K562 (cell line): ENCODE data around the gene CACNG5. TPM values are rescaled to one million over a fixed set of nuclear protein-coding genes. Genes with fewer than 3 reads are reported as not detected.

Experiments used
- ATAC-seq: fragments of 200-7000 bp; cut with Tn5 transposase; 3 replicates; pipeline ENCODE4 v1.9.1; 2020; ENCODE audit warnings: moderate library complexity
- BruUV-seq: library from RNA; stranded (reverse); fragments of 400-500 nt; replicated peaks from 2 replicates; lab custom pipeline; 2021; lab: Mats Ljungman, UMichigan
- CTCF ChIA-PET: fragments of 300-600 bp; formaldehyde crosslinking; extraction: SDS; loops from one replicate; lab custom pipeline; 2021; ENCODE audit warnings: low intra/inter-chr PET ratio; lab: Yijun Ruan, JAX
- POLR2A ChIA-PET: fragments of 300-600, 350-650 bp; sonication (Branson Sonifier 250); formaldehyde crosslinking; extraction: SDS; loops from one replicate; lab custom pipeline; 2021; ENCODE audit warnings: antibody characterized with exemption, inconsistent platforms; lab: Yijun Ruan, JAX
- DNase-seq, 4 experiments: peaks; one replicate each; pipeline versions ENCODE4 v3.0.0 to v3.0.0-alpha.2; 2011 to 2018; ENCODE audit warnings: low spot score in 3 of 4, mixed read lengths in 3 of 4; ENCODE audit errors: extremely low read depth in 1 of 4
- FAIRE-seq: peaks from 2 replicates; lab custom pipeline; 2011; peaks lifted over from hg19 to GRCh38; lab: Jason Lieb, UNC
- H2AFZ ChIP-seq: 2 replicates; pipeline ENCODE4 v1.6.0; 2011; ENCODE audit warnings: low read depth, low read length, control low read depth, inconsistent platforms
- H3K27ac ChIP-seq: fragments of 200-600 bp; 3 replicates; pipeline ENCODE4 v1.8.0; 2011; ENCODE audit warnings: low read depth, mild to moderate bottlenecking, control low read depth, inconsistent platforms, low read length, moderate library complexity, mixed read lengths; ENCODE audit errors: extremely low read depth
- H3K27me3 ChIP-seq, 2 experiments: fragments of 300-600 bp in 1 of 2; 2 replicates in 1 of 2; 3 replicates in 1 of 2; pipeline versions ENCODE4 v1.6.0 to v1.8.0; 2011; ENCODE audit warnings: inconsistent platforms in 2 of 2, low read length in 2 of 2, mild to moderate bottlenecking in 1 of 2, mixed read lengths in 1 of 2, moderate library complexity in 1 of 2; ENCODE audit not compliant: control insufficient read depth in 2 of 2, insufficient read depth in 2 of 2
- H3K36me3 ChIP-seq: fragments of 300-600 bp; 3 replicates; pipeline ENCODE4 v1.8.0; 2011; ENCODE audit warnings: mild to moderate bottlenecking, low read length, inconsistent platforms; ENCODE audit not compliant: control insufficient read depth, insufficient read depth
- H3K4me1 ChIP-seq, 2 experiments: fragments of 200-600 bp in 1 of 2; replicated peaks in 1 of 2; 2 replicates in 1 of 2; 3 replicates in 1 of 2; pipeline versions ENCODE4 v1.5.1 to v1.8.0; 2011; ENCODE audit warnings: inconsistent platforms in 2 of 2, low read length in 2 of 2, mild to moderate bottlenecking in 1 of 2, mixed read lengths in 1 of 2, moderate library complexity in 1 of 2; ENCODE audit not compliant: control insufficient read depth in 2 of 2, insufficient read depth in 2 of 2
- H3K4me2 ChIP-seq: 2 replicates; pipeline ENCODE4 v1.6.1; 2011; ENCODE audit warnings: low read length, control low read depth, inconsistent platforms, mixed read lengths; ENCODE audit not compliant: insufficient read depth
- H3K4me3 ChIP-seq: fragments of 200-600 bp; sonication (generic), shearing (Covaris generic); 2 replicates; pipeline ENCODE4 v1.5.1; 2016; ENCODE audit warnings: control low read depth, inconsistent platforms
- H3K79me2 ChIP-seq: fragments of 200-600 bp; 3 replicates; pipeline ENCODE4 v1.8.0; 2011; ENCODE audit warnings: low read length, inconsistent platforms; ENCODE audit not compliant: control insufficient read depth, insufficient read depth
- H3K9ac ChIP-seq, 2 experiments: 2 replicates each; pipeline versions ENCODE4 v1.6.0 to v1.6.1; 2011; ENCODE audit warnings: low read depth in 2 of 2, low read length in 2 of 2, control low read depth in 1 of 2, inconsistent platforms in 1 of 2, mild to moderate bottlenecking in 1 of 2, mixed read lengths in 1 of 2; ENCODE audit not compliant: insufficient read depth in 1 of 2
- H3K9me1 ChIP-seq: one replicate; pipeline ENCODE4 v1.6.0; 2011; ENCODE audit warnings: inconsistent platforms, mild to moderate bottlenecking, low read length, moderate library complexity; ENCODE audit not compliant: control insufficient read depth, insufficient read depth
- H3K9me3 ChIP-seq: replicated peaks from 2 replicates; pipeline ENCODE4 v1.5.1; 2011; ENCODE audit warnings: low read depth, low read length, inconsistent platforms; ENCODE audit not compliant: control insufficient read depth, insufficient read depth
- H4K20me1 ChIP-seq: replicated peaks from 2 replicates; pipeline ENCODE4 v1.6.1; 2011; ENCODE audit warnings: low read length, inconsistent platforms, mixed read lengths; ENCODE audit not compliant: control insufficient read depth, insufficient read depth
- CBFA2T2 ChIP-seq: fragments of 450-650 bp; conservative IDR thresholded peaks from 2 replicates; pipeline ENCODE4 v1.6.1; 2017; ENCODE audit warnings: mild to moderate bottlenecking
- ELF1 ChIP-seq: fragments of 200-800 bp; sonication (Bioruptor generic); IDR thresholded peaks from 2 replicates; pipeline ENCODE4 v1.6.1; 2016; ENCODE audit warnings: missing genetic modification characterization, missing compliant biosample characterization
- HDAC2 ChIP-seq: fragments of 450-650 bp; IDR thresholded peaks from 2 replicates; pipeline ENCODE4 v1.6.1; 2016; ENCODE audit warnings: mild to moderate bottlenecking
- JUN ChIP-seq, 2 experiments: sonication (generic) in 1 of 2; formaldehyde crosslinking in 1 of 2; IDR thresholded peaks; 2 replicates each; pipeline versions ENCODE4 v1.6.1 to v1.8.0; 2012 to 2022; ENCODE audit warnings: borderline replicate concordance in 2 of 2, mild to moderate bottlenecking in 2 of 2, improper control_type of control experiment in 1 of 2, low read depth in 1 of 2, low read length in 1 of 2, missing genetic modification reagents in 1 of 2
- MEF2A ChIP-seq: IDR thresholded peaks from 2 replicates; pipeline ENCODE4 v1.6.1; 2011; ENCODE audit warnings: low read depth, mild to moderate bottlenecking, low read length, moderate library complexity; ENCODE audit not compliant: control insufficient read depth
- PHB2 ChIP-seq: fragments of 450-650 bp; IDR thresholded peaks from 2 replicates; pipeline ENCODE4 v1.6.1; 2017; ENCODE audit warnings: low read depth
- POLR2B ChIP-seq: fragments of 450-650 bp; IDR thresholded peaks from 2 replicates; pipeline ENCODE4 v1.6.1; 2018; ENCODE audit warnings: low read depth; ENCODE audit not compliant: partially characterized antibody
- POLR2G ChIP-seq: fragments of 200-400 bp; formaldehyde crosslinking; IDR thresholded peaks from 2 replicates; pipeline ENCODE4 v1.6.1; 2017; ENCODE audit warnings: low read depth, mild to moderate bottlenecking, antibody characterized with exemption, low read length, moderate library complexity
- PRMT5 ChIP-seq: sonication (generic); formaldehyde crosslinking; IDR thresholded peaks from 2 replicates; pipeline ENCODE4 v1.5.0; 2020; ENCODE audit warnings: missing genetic modification reagents
- PRPF4 ChIP-seq: fragments of 200-400 bp; formaldehyde crosslinking; IDR thresholded peaks from one replicate; pipeline ENCODE4 v1.6.1; 2017; ENCODE audit warnings: low read length, low read depth, mild to moderate bottlenecking; ENCODE audit not compliant: insufficient read depth, poor library complexity, severe bottlenecking
- PTTG1 ChIP-seq: fragments of 450-650 bp; IDR thresholded peaks from 2 replicates; pipeline ENCODE4 v1.6.1; 2016; ENCODE audit warnings: low read depth, mild to moderate bottlenecking, missing genetic modification characterization, missing compliant biosample characterization
- SMAD4 ChIP-seq: fragments of 250-450 bp; sonication (Bioruptor Pico); conservative IDR thresholded peaks from 2 replicates; pipeline ENCODE4 v1.8.0; 2021; ENCODE audit warnings: inconsistent platforms, mild to moderate bottlenecking, moderate library complexity
- STAT5B ChIP-seq: fragments of 250-450 bp; sonication (Bioruptor Pico); IDR thresholded peaks from 2 replicates; pipeline ENCODE4 v1.8.0; 2021; ENCODE audit warnings: mild to moderate bottlenecking, inconsistent platforms
- THRAP3 ChIP-seq: fragments of 450-650 bp; IDR thresholded peaks from 2 replicates; pipeline ENCODE4 v1.6.1; 2016; ENCODE audit warnings: mild to moderate bottlenecking, inconsistent platforms, borderline replicate concordance
- TRIM28 ChIP-seq: fragments of 450-650 bp; IDR thresholded peaks from 2 replicates; pipeline ENCODE4 v1.6.1; 2017
- XRCC4 ChIP-seq: IDR thresholded peaks from one replicate; pipeline ENCODE4 v1.6.1; 2011; ENCODE audit not compliant: insufficient read depth, insufficient read length; ENCODE audit errors: extremely low read depth
- ZNF146 ChIP-seq: IDR thresholded peaks from one replicate; pipeline ENCODE4 v1.6.1; 2018; ENCODE audit warnings: missing compliant biosample characterization; ENCODE audit not compliant: unreplicated experiment
- ZNF583 ChIP-seq: fragments of 250-450 bp; sonication (Bioruptor Pico); IDR thresholded peaks from 2 replicates; pipeline ENCODE4 v1.4.0; 2020
- WGBS: fragments of 100-300 bp; shearing (Covaris generic); methylation state at CpG from one replicate; pipeline ENCODE4 v1.1.6; 2016; ENCODE audit warnings: low coverage, mixed read lengths; ENCODE audit not compliant: insufficient coverage; ENCODE audit errors: missing lambda C conversion rate; 5-methylcytosine and 5-hydroxymethylcytosine counted together
- in situ Hi-C: fragments of 300-500 bp; cut with MboI; formaldehyde crosslinking; loops from 4 replicates; pipeline ENCODE4 v1.15.0; 2018; ENCODE audit warnings: inconsistent platforms, mixed read lengths
- intact Hi-C: fragments of 100-400 bp; cut with micrococcal nuclease; formaldehyde crosslinking; loops from 2 replicates; pipeline ENCODE4 v1.14.2; 2022
- polyA plus RNA-seq, 8 experiments: library from polyadenylated mRNA; depleted of rRNA in 4 of 8; stranded (reverse) in 5 of 8; unstranded in 3 of 8; fragments of >200 nt; fragmentation: Nextera tagmentation in 2 of 8; fragmentation: Illumina TruSeq in 1 of 8; extraction: Ambion mirVana in 2 of 8; extraction: Trizol in 1 of 8; gene quantifications; 2 replicates each; pipeline versions ENCODE4 v1.2.1 to v1.2.3, GENCODE V29; 2011 to 2014; ENCODE audit warnings: inconsistent platforms in 1 of 8, missing spikeins in 1 of 8
- total RNA-seq, 7 experiments: library from RNA; depleted of rRNA in 6 of 7; stranded (reverse); fragments of >200 nt in 6 of 7; fragmentation: Illumina TruSeq in 2 of 7; extraction: Trizol in 2 of 7; gene quantifications; 2 replicates each; pipeline versions ENCODE4 v1.2.1 to v1.2.3, GENCODE V29; 2011 to 2021; ENCODE audit warnings: low replicate concordance in 1 of 7
- TF ChIP-seq, protein P1 (sequence below): sonication (generic); formaldehyde crosslinking; IDR thresholded peaks from 2 replicates; pipeline ENCODE4 v1.8.0; 2022; ENCODE audit warnings: missing genetic modification reagents, mild to moderate bottlenecking, moderate library complexity, borderline replicate concordance
- TF ChIP-seq, protein P2 (sequence below): sonication (generic); formaldehyde crosslinking; IDR thresholded peaks from 2 replicates; pipeline ENCODE4 v1.8.1; 2023; ENCODE audit warnings: mild to moderate bottlenecking, missing genetic modification reagents, moderate library complexity

The CACNG5 gene
- total and polyA plus RNA-seq, 9 of the 15 experiments (the other 6 are each of a cell fraction or from before 2014, with no cell fraction given): not detected

DNA sequence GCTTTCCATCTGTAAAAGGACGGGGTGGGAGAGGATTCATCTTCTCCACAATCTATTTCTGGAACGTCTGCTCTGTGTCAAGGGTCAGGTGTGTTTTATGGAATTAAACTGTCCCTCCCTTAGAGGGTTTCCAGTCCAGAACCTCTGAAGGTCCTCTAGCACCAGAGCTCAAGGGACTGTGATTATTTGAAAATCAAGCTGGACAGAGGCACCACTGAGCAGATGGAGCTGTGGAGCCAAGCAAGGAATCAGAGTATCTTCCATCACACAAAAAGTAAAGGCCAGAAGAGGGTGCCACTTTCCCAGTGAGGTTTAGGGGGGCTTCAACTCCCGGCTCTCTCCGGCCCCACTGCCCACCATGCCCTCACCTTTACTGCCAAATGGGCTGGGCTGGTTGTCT is 6.8 kb downstream of the CACNG5 start:
- no peaks in the 10 kb centered on the region for H3K9me1 ChIP-seq
- no peak for DNase-seq
- WGBS: 2% methylated on average over 3 of the region's 4 CpGs
- in situ Hi-C loops: no loop called here
- H3K9ac ChIP-seq: no peak overlapping the region
- H3K27me3 ChIP-seq: peaks cover 3 to 40% of the 10 kb centered on the region in 2 experiments; a peak in 4 of 5 replicates
- H3K4me2 ChIP-seq: no peak overlapping the region
- 0 out of 2 replicates have a peak, but pooled peaks cover 4% of the 10 kb centered on the region for H4K20me1 ChIP-seq
- no peak for ATAC-seq
- ChIA-PET POLR2A (no interaction called here), CTCF (no interaction called here)
- BruUV-seq: no TSS peak
- H3K27ac ChIP-seq: no peak overlapping the region
- no peak overlapping the region for H3K4me3 ChIP-seq
- TF ChIP-seq MEF2A: no peak
- TF ChIP-seq SMAD4 (CRISPR knock-in tag): no peak
- TF ChIP-seq, protein P1, sequence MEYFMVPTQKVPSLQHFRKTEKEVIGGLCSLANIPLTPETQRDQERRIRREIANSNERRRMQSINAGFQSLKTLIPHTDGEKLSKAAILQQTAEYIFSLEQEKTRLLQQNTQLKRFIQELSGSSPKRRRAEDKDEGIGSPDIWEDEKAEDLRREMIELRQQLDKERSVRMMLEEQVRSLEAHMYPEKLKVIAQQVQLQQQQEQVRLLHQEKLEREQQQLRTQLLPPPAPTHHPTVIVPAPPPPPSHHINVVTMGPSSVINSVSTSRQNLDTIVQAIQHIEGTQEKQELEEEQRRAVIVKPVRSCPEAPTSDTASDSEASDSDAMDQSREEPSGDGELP: no peak
- no peak for TF ChIP-seq HDAC2
- no peak for TF ChIP-seq PRMT5 (CRISPR knock-in tag)
- no peak for TF ChIP-seq POLR2B
- TF ChIP-seq THRAP3: no peak
- TF ChIP-seq JUN (IDR thresholded peaks at IDR 0.05; ENCODE audit: borderline replicate concordance, low read depth, low read length): no peak
- TF ChIP-seq JUN (CRISPR knock-in tag; IDR thresholded peaks at IDR 0.05; ENCODE audit: borderline replicate concordance): no peak
- TF ChIP-seq ELF1: no peak
- TF ChIP-seq XRCC4: no peak
- TF ChIP-seq STAT5B (CRISPR knock-in tag): no peak
- TF ChIP-seq PTTG1 (tag): no peak
- TF ChIP-seq PHB2: no peak
- no peak for TF ChIP-seq CBFA2T2
- TF ChIP-seq ZNF583 (CRISPR knock-in tag): no peak
- no peak for TF ChIP-seq ZNF146 (CRISPR knock-in tag)
- no peak for TF ChIP-seq TRIM28
- TF ChIP-seq POLR2G: no peak
- TF ChIP-seq PRPF4: no peak
- TF ChIP-seq, protein P2, sequence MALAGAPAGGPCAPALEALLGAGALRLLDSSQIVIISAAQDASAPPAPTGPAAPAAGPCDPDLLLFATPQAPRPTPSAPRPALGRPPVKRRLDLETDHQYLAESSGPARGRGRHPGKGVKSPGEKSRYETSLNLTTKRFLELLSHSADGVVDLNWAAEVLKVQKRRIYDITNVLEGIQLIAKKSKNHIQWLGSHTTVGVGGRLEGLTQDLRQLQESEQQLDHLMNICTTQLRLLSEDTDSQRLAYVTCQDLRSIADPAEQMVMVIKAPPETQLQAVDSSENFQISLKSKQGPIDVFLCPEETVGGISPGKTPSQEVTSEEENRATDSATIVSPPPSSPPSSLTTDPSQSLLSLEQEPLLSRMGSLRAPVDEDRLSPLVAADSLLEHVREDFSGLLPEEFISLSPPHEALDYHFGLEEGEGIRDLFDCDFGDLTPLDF (CRISPR knock-in tag): no peak
- no peaks in the 10 kb centered on the region for H3K9me3 ChIP-seq
- no peak for FAIRE-seq
- no peaks in the 10 kb centered on the region for H3K4me1 ChIP-seq
- H3K79me2 ChIP-seq: no peaks in the 10 kb centered on the region
- no peaks in the 10 kb centered on the region for H3K36me3 ChIP-seq
- intact Hi-C loops: no loop called here
- H2AFZ ChIP-seq: no peak overlapping the region
